ENCODE results near the gene MFN1. TPM values are rescaled to one million over a fixed set of nuclear protein-coding genes. Genes with fewer than 3 reads are reported as not detected.

MFN1 gene
- 39.2 and 63.0 TPM in 2 replicates for polyA plus RNA-seq (2011; rRNA removed)
- polyA minus RNA-seq (2011; rRNA and poly(A)+ RNA removed) = 29.8 and 55.2 TPM in 2 replicates

- Histone ChIP-seq H3K4me3 (ENCODE audit: low read depth, low read length) (peak within 1 kb of the TSS; percentile 83), H3K9me3 (ENCODE audit: control insufficient read depth, insufficient read depth, low read length) (peaks cover 2% of the 10 kb centered on the region; the same call in 1 of the 2 replicates), H3K27me3 (ENCODE audit: control insufficient read depth, insufficient read depth, low read length) (no peaks in the 10 kb centered on the region), H3K27ac (ENCODE audit: low read depth, low read length) (peak within 1 kb of the TSS; percentile 88)
- ChIA-PET POLR2A (interaction anchor here (0.7 to 1.2 kb wide), 3 partner anchors 11 to 242 kb away, joined by 3 read pairs; no protein-coding TSS in a partner anchor), CTCF (interaction anchor here (1.0 to 1.3 kb wide), 2 partner anchors 26 to 302 kb away, joined by 6 to 7 read pairs; no protein-coding TSS in a partner anchor)
- DNase-seq (ENCODE audit: low read depth, low spot score) = peak; percentile 88
- no peak for TF ChIP-seq CTCF (IDR thresholded peaks at IDR 0.05; ENCODE audit: low read depth, low read length)
Observed at GRCh38 chr3:179347345-179348194, at the start of gene MFN1. Gene MFN1, plus strand, starts transcription at chr3:179347709. Its CDS starts 1,143 bp downstream, at chr3:179348852.

GRCh38 chr3:179297971-179298725, 49.4 kb upstream of the MFN1 start:
- DNase-seq (ENCODE audit: low read depth, low spot score) = no peak
- Histone ChIP-seq H3K9me3 (ENCODE audit: control insufficient read depth, insufficient read depth, low read length) (no peaks in the 10 kb centered on the region), H3K27me3 (ENCODE audit: control insufficient read depth, insufficient read depth, low read length) (no peaks in the 10 kb centered on the region), H3K27ac (ENCODE audit: low read depth, low read length) (no peak overlapping the region), H3K4me3 (ENCODE audit: low read depth, low read length) (no peak overlapping the region)
- ChIA-PET POLR2A (no interaction called here), CTCF (no interaction called here)
- TF ChIP-seq CTCF (IDR thresholded peaks at IDR 0.05; ENCODE audit: low read depth, low read length) = no peak

- Histone ChIP-seq H3K27ac (ENCODE audit: low read depth, low read length) (no peak overlapping the region), H3K4me3 (ENCODE audit: low read depth, low read length) (no peak overlapping the region), H3K27me3 (ENCODE audit: control insufficient read depth, insufficient read depth, low read length) (no peaks in the 10 kb centered on the region), H3K9me3 (ENCODE audit: control insufficient read depth, insufficient read depth, low read length) (no peaks in the 10 kb centered on the region)
- ChIA-PET CTCF (no interaction called here), POLR2A (no interaction called here)
- no peak for TF ChIP-seq CTCF (IDR thresholded peaks at IDR 0.05; ENCODE audit: low read depth, low read length)
- DNase-seq (ENCODE audit: low read depth, low spot score) = no peak
Observed at GRCh38 chr3:179299316-179299715, 48.2 kb upstream of the MFN1 start.

GRCh38 chr3:179299999-179300613, 47.4 kb upstream of the MFN1 start:
- Histone ChIP-seq H3K4me3 (ENCODE audit: low read depth, low read length) (no peak overlapping the region), H3K27ac (ENCODE audit: low read depth, low read length) (no peak overlapping the region), H3K9me3 (ENCODE audit: control insufficient read depth, insufficient read depth, low read length) (no peaks in the 10 kb centered on the region), H3K27me3 (ENCODE audit: control insufficient read depth, insufficient read depth, low read length) (no peaks in the 10 kb centered on the region)
- DNase-seq (ENCODE audit: low read depth, low spot score) = no peak
- ChIA-PET CTCF (interaction anchor here (1.5 kb wide), 1 partner anchor 15 kb away, joined by 5 read pairs; no protein-coding TSS in a partner anchor), POLR2A (no interaction called here)
- no peak for TF ChIP-seq CTCF (IDR thresholded peaks at IDR 0.05; ENCODE audit: low read depth, low read length)

Data from AG04450 (cell line).